GM19372 (cell line): ENCODE results near the gene CFDP1.

Experiments used
- ATAC-seq: cut with Tn5 transposase; IDR thresholded peaks from one replicate; pipeline ENCODE4 v1.9.1; 2021; ENCODE audit warnings: mild to moderate bottlenecking, low read depth, moderate library complexity; ENCODE audit not compliant: unreplicated experiment

Gene CFDP1

GRCh38 chr16:75415169-75415905 lies 18.0 kb downstream of the CFDP1 start:
- ATAC-seq, result no peak

GRCh38 chr16:75413951-75414350 lies 19.4 kb downstream of the CFDP1 start:
- ATAC-seq, result no peak

GRCh38 chr16:75406943-75407342 lies 26.4 kb downstream of the CFDP1 start:
- no peak for ATAC-seq

DNA sequence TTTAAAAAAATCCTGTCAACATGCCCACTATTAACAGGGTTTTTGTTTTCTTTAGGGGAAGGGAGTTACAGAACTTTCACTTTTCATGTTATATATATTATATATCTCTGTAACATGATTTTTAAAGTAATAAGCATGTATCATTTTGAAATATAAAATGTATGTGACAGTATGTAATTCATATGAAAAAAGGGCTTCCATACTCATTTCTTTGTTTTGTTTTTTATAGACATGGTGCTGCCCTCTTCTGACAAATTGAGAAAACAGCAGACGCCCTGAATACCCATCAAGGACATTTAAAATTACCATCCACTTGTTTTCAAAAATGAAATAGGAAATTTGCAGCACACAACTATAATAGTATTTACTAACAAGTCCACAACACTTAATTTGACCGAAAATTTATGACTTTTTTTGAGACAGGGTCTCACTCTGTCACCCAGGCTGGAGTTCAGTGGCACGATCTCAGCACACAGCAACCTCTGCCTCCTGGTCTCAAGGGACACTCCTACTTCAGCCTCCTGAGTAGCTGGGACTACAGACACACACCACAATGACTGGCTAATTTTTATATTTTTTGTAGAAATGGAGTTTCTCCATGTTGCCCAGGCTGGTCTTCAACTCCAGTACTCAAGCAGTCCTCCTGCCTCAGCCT lies 30.4 kb downstream of the CFDP1 start:
- no peak for ATAC-seq

- no peak for ATAC-seq
Observed at GRCh38 chr16:75402159-75402820, 31.0 kb downstream of the CFDP1 start.

- no peak for ATAC-seq
Observed at GRCh38 chr16:75401691-75402090, 31.6 kb downstream of the CFDP1 start.

- ATAC-seq, result no peak
Observed at GRCh38 chr16:75398333-75398732, 35.0 kb downstream of the CFDP1 start.

GRCh38 chr16:75394941-75395340 lies 38.4 kb downstream of the CFDP1 start:
- ATAC-seq, result no peak

GRCh38 chr16:75392906-75393305 lies 40.4 kb downstream of the CFDP1 start:
- no peak for ATAC-seq

DNA sequence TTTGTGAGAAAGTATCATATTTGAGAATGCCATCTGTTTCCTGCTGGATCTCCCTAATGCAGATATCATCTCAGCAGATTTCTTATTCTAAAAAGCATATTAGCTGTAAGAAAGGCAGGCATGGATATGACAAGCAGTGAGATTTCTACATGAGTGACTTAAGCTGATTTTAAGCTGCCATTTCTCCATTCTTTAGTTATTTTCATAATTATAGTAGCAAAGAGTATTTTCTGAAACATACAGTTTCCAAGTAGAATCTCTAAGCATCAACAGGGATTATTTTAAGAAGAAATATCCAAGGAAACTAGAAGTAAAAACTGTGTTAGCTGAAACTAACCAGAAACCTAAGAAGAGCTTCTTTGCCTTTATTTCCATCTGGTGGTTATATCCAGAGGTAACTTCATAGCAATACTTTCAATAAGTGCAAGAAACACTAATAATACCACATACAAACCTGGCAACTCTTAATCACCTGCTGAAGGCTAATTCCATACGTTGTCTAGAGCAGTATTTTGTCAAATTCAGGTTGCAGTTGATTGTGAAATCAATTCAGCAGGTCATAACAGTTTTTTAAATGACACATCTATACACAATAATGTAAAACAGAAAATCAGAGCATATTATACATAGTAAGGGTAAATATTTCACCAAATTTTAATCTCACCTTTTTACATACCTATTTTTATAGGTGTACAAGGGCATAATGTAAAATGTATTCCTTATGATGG lies 42.2 kb downstream of the CFDP1 start:
- no peak for ATAC-seq

GRCh38 chr16:75389096-75389690 lies 44.1 kb downstream of the CFDP1 start:
- ATAC-seq, result no peak

GRCh38 chr16:75387951-75388350 lies 45.4 kb downstream of the CFDP1 start:
- no peak for ATAC-seq

GRCh38 chr16:75385507-75386152 lies 47.7 kb downstream of the CFDP1 start:
- ATAC-seq, result no peak

- no peak for ATAC-seq
Observed at GRCh38 chr16:75383141-75383540, 50.2 kb downstream of the CFDP1 start.

- ATAC-seq, result no peak
Observed at GRCh38 chr16:75382611-75383010, 50.7 kb downstream of the CFDP1 start.

- no peak for ATAC-seq
Observed at GRCh38 chr16:75380870-75381269, 52.4 kb downstream of the CFDP1 start.

GRCh38 chr16:75379911-75380847 lies 53.1 kb downstream of the CFDP1 start:
- ATAC-seq, result peak; percentile 75

DNA sequence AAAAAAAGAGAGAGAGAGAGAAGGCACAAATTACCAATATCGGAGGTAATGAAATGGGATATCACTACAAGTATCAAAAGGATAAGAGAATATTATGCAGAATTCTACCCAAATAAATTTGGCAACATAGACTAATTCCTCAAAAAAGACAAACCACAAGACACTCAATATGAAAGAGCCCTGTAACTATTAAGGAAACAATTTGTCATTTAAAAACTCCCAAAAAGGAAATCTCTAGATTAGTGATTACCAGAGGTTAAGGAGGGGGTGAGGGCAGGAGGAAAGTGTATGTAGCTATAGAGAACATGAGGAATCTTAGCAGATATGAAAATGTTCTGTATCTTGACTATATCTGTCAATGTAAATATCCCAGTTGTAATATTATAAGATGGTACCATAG lies 54.0 kb downstream of the CFDP1 start:
- ATAC-seq, result peak; percentile 47

DNA sequence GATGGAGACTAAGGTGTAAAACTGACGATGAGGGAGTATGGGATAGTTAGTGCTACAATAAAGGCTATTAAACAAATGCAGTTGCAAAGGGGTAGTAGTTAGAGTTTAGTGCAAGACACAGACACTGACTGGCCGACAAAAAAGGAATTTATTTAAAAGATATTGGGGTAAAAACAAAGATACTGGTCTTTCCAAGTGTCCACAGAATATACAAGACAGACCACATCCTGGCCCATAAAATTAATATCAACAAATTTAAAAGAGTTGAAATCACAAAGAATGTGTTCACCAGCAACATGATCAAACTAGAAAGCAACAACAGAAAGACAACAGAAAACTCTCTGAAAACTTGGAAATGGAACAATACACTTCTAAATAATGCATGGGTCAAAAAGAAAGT lies 54.7 kb downstream of the CFDP1 start:
- ATAC-seq, result no peak
